Activated naive CD4-positive, alpha-beta T cell treated with anti-CD3 and anti-CD28 coated beads for 36 hours (primary cell): ENCODE measurements around the gene SRRD. TPM values are rescaled to one million over a fixed set of nuclear protein-coding genes. Genes with fewer than 3 reads are reported as not detected.
"Not testable (repeated sequence)": the region's sequence is repeated elsewhere in the genome, so short reads cannot be mapped to it uniquely, and the experiment has no call there.

Source experiments
- CTCF ChIA-PET: fragments of 350-600 bp; sonication (Branson Sonifier 250); formaldehyde crosslinking; loops from one replicate; lab custom pipeline; 2021; ENCODE audit warnings: antibody characterized with exemption; lab: Charles Lee
- DNase-seq: peaks from one replicate; pipeline ENCODE4 v3.0.0-alpha.2; 2020
- H3K27ac Mint-ChIP-seq: one replicate; pipeline ENCODE4 v1.8.0; 2021; ENCODE audit warnings: mild to moderate bottlenecking, mixed read lengths
- H3K27me3 Mint-ChIP-seq: one replicate; pipeline ENCODE4 v1.8.0; 2021; ENCODE audit warnings: low read depth, mixed read lengths
- H3K36me3 Mint-ChIP-seq: one replicate; pipeline ENCODE4 v1.8.0; 2021; ENCODE audit warnings: low read depth, mixed read lengths
- H3K4me1 Mint-ChIP-seq: one replicate; pipeline ENCODE4 v1.8.0; 2021; ENCODE audit warnings: low read depth, mixed read lengths
- H3K4me3 Mint-ChIP-seq: one replicate; pipeline ENCODE4 v1.8.0; 2021; ENCODE audit warnings: mild to moderate bottlenecking, moderate library complexity, mixed read lengths
- H3K9me3 Mint-ChIP-seq: one replicate; pipeline ENCODE4 v1.8.0; 2021; ENCODE audit warnings: mixed read lengths
- intact Hi-C: fragments of 100-400 bp; cut with micrococcal nuclease; formaldehyde crosslinking; loops from one replicate; pipeline ENCODE4 v1.15.1; 2023
- total RNA-seq, 2 experiments: library from RNA; stranded (reverse); gene quantifications; one replicate each; pipeline ENCODE4 v1.2.3, GENCODE V29; 2021

The SRRD gene
- total RNA-seq, 2 experiments from 2014 or later: 20.8 to 21.6 TPM

GRCh38 chr22:26513838-26514237 lies 30.2 kb downstream of the SRRD start:
- H3K4me1 Mint-ChIP-seq: peaks cover 44% of the 10 kb centered on the region
- no peaks in the 10 kb centered on the region for H3K27me3 Mint-ChIP-seq
- CTCF ChIA-PET: interaction anchor here (1.9 kb wide), 1 partner anchor 11 kb away, joined by 6 read pairs; no protein-coding TSS in a partner anchor
- H3K36me3 Mint-ChIP-seq: peaks cover 9% of the 10 kb centered on the region
- no peaks in the 10 kb centered on the region for H3K9me3 Mint-ChIP-seq
- no peak overlapping the region for H3K27ac Mint-ChIP-seq
- H3K4me3 Mint-ChIP-seq: peak overlapping the region; percentile 93
- intact Hi-C loops: loop anchor here (5.0 kb wide), 1 partner anchor 73 kb away; no protein-coding TSS in a partner anchor
- DNase-seq: no peak

- CTCF ChIA-PET: interaction anchor here (0.6 kb wide), 1 partner anchor 1712 kb away, joined by 6 read pairs; no protein-coding TSS in a partner anchor
- Mint-ChIP-seq H3K27me3 (no peaks in the 10 kb centered on the region), H3K27ac (no peak overlapping the region), H3K4me1 (peaks cover 38% of the 10 kb centered on the region), H3K36me3 (peaks cover 4% of the 10 kb centered on the region), H3K4me3 (no peak overlapping the region), H3K9me3 (no peaks in the 10 kb centered on the region)
- intact Hi-C loops: loop anchor here (5.0 kb wide), 1 partner anchor 73 kb away; no protein-coding TSS in a partner anchor
- no peak for DNase-seq
Measured at GRCh38 chr22:26514419-26515161, 30.9 kb downstream of the SRRD start.

GRCh38 chr22:26515931-26516330 lies 32.3 kb downstream of the SRRD start:
- Mint-ChIP-seq H3K36me3 (no peaks in the 10 kb centered on the region), H3K4me3 (no peak overlapping the region), H3K27ac (no peak overlapping the region), H3K4me1 (peaks cover 28% of the 10 kb centered on the region), H3K27me3 (no peaks in the 10 kb centered on the region), H3K9me3 (no peaks in the 10 kb centered on the region)
- intact Hi-C loops: no loop called here
- CTCF ChIA-PET: interaction anchor here (0.9 kb wide), 1 partner anchor 55 kb away, joined by 3 read pairs; no protein-coding TSS in a partner anchor
- no peak for DNase-seq

GRCh38 chr22:26516503-26516902 lies 32.8 kb downstream of the SRRD start:
- no peak for DNase-seq
- no peak overlapping the region for H3K4me3 Mint-ChIP-seq
- H3K36me3 Mint-ChIP-seq: no peaks in the 10 kb centered on the region
- CTCF ChIA-PET: interaction anchor here (0.9 kb wide), 1 partner anchor 56 kb away, joined by 3 read pairs; no protein-coding TSS in a partner anchor
- H3K27ac Mint-ChIP-seq: no peak overlapping the region
- H3K4me1 Mint-ChIP-seq: peaks cover 23% of the 10 kb centered on the region
- intact Hi-C loops: no loop called here
- no peaks in the 10 kb centered on the region for H3K9me3 Mint-ChIP-seq
- no peaks in the 10 kb centered on the region for H3K27me3 Mint-ChIP-seq

- H3K9me3 Mint-ChIP-seq: no peaks in the 10 kb centered on the region
- no peak overlapping the region for H3K27ac Mint-ChIP-seq
- DNase-seq: no peak
- CTCF ChIA-PET: no interaction called here
- intact Hi-C loops: no loop called here
- H3K4me1 Mint-ChIP-seq: peaks cover 19% of the 10 kb centered on the region
- H3K36me3 Mint-ChIP-seq: no peaks in the 10 kb centered on the region
- H3K27me3 Mint-ChIP-seq: no peaks in the 10 kb centered on the region
- H3K4me3 Mint-ChIP-seq: no peak overlapping the region
Measured at GRCh38 chr22:26517429-26517828, 33.8 kb downstream of the SRRD start.

- CTCF ChIA-PET: interaction anchor here (0.6 kb wide), 1 partner anchor 15 kb away, joined by 3 read pairs; no protein-coding TSS in a partner anchor
- DNase-seq: no peak
- no peaks in the 10 kb centered on the region for H3K36me3 Mint-ChIP-seq
- H3K27me3 Mint-ChIP-seq: no peaks in the 10 kb centered on the region
- no peak overlapping the region for H3K4me3 Mint-ChIP-seq
- no peaks in the 10 kb centered on the region for H3K9me3 Mint-ChIP-seq
- intact Hi-C loops: no loop called here
- H3K4me1 Mint-ChIP-seq: no peaks in the 10 kb centered on the region
- no peak overlapping the region for H3K27ac Mint-ChIP-seq
Measured at GRCh38 chr22:26522012-26522411, 38.3 kb downstream of the SRRD start.

GRCh38 chr22:26522592-26522991 lies 38.9 kb downstream of the SRRD start:
- CTCF ChIA-PET: interaction anchor here (0.6 to 1.6 kb wide), 2 partner anchors 9 to 30 kb away, joined by 3 to 4 read pairs; no protein-coding TSS in a partner anchor
- no peak for DNase-seq
- Mint-ChIP-seq H3K4me3 (no peak overlapping the region), H3K9me3 (no peaks in the 10 kb centered on the region), H3K36me3 (peaks cover 1% of the 10 kb centered on the region), H3K27me3 (no peaks in the 10 kb centered on the region), H3K27ac (no peak overlapping the region), H3K4me1 (no peaks in the 10 kb centered on the region)
- intact Hi-C loops: no loop called here

GRCh38 chr22:26524870-26525269 lies 41.2 kb downstream of the SRRD start:
- no peak overlapping the region for H3K27ac Mint-ChIP-seq
- H3K36me3 Mint-ChIP-seq: peaks cover 5% of the 10 kb centered on the region

GRCh38 chr22:26525946-26526564 lies 42.4 kb downstream of the SRRD start:
- H3K27me3 Mint-ChIP-seq: no peaks in the 10 kb centered on the region
- intact Hi-C loops: no loop called here
- H3K4me3 Mint-ChIP-seq: no peak overlapping the region
- CTCF ChIA-PET: no interaction called here
- no peak for DNase-seq
- H3K27ac Mint-ChIP-seq: no peak overlapping the region
- no peaks in the 10 kb centered on the region for H3K9me3 Mint-ChIP-seq
- peaks cover 9% of the 10 kb centered on the region for H3K36me3 Mint-ChIP-seq
- no peaks in the 10 kb centered on the region for H3K4me1 Mint-ChIP-seq

More at GRCh38 chr22:26524870-26525269, 41.2 kb downstream of the SRRD start:
- no peak overlapping the region for H3K4me3 Mint-ChIP-seq
- DNase-seq: no peak
- CTCF ChIA-PET: no interaction called here
- no peaks in the 10 kb centered on the region for H3K4me1 Mint-ChIP-seq
- no peaks in the 10 kb centered on the region for H3K9me3 Mint-ChIP-seq
- H3K27me3 Mint-ChIP-seq: no peaks in the 10 kb centered on the region
- intact Hi-C loops: no loop called here

GRCh38 chr22:26527167-26527566 lies 43.5 kb downstream of the SRRD start:
- H3K27me3 Mint-ChIP-seq: no peaks in the 10 kb centered on the region
- no peak overlapping the region for H3K27ac Mint-ChIP-seq
- no peak overlapping the region for H3K4me3 Mint-ChIP-seq
- CTCF ChIA-PET: no interaction called here
- H3K36me3 Mint-ChIP-seq: peaks cover 15% of the 10 kb centered on the region
- DNase-seq: no peak
- intact Hi-C loops: no loop called here
- H3K4me1 Mint-ChIP-seq: peaks cover 6% of the 10 kb centered on the region
- H3K9me3 Mint-ChIP-seq: no peaks in the 10 kb centered on the region

GRCh38 chr22:26527574-26528465 lies 44.1 kb downstream of the SRRD start:
- Mint-ChIP-seq H3K27me3 (no peaks in the 10 kb centered on the region), H3K36me3 (peaks cover 15% of the 10 kb centered on the region), H3K27ac (no peak overlapping the region), H3K9me3 (no peaks in the 10 kb centered on the region), H3K4me1 (peaks cover 12% of the 10 kb centered on the region), H3K4me3 (no peak overlapping the region)
- intact Hi-C loops: no loop called here
- CTCF ChIA-PET: interaction anchor here (0.7 kb wide), 1 partner anchor 333 kb away, joined by 3 read pairs; no protein-coding TSS in a partner anchor
- no peak for DNase-seq

- Mint-ChIP-seq H3K36me3 (peaks cover 15% of the 10 kb centered on the region), H3K4me1 (peaks cover 13% of the 10 kb centered on the region)
- H3K4me3 Mint-ChIP-seq, H3K9me3 Mint-ChIP-seq, H3K27ac Mint-ChIP-seq, H3K27me3 Mint-ChIP-seq, intact Hi-C loops, DNase-seq: not testable (repeated sequence)
- CTCF ChIA-PET: interaction anchor here (0.7 to 0.8 kb wide), 2 partner anchors 15 to 334 kb away, joined by 3 read pairs; no protein-coding TSS in a partner anchor
Measured at GRCh38 chr22:26528518-26528917, 44.8 kb downstream of the SRRD start.
